OCI-LY7 (cell line): Measurements from ENCODE around the gene SBF2.

ENCODE experiments used
- EZH2phosphoT487 ChIP-seq: fragments of 200-600 bp; sonication (generic); IDR thresholded peaks from 2 replicates; pipeline ENCODE4 v1.6.1; 2018; ENCODE audit warnings: low read depth, borderline replicate concordance, mild to moderate bottlenecking, mixed run types, antibody characterized with exemption, low read length, moderate library complexity, mixed read lengths
- TF ChIP-seq, protein P1 (sequence below): fragments of 200-600 bp; sonication (generic); conservative IDR thresholded peaks from 2 replicates; pipeline ENCODE4 v1.5.1; 2014; ENCODE audit warnings: mild to moderate bottlenecking, antibody characterized with exemption, low read length, moderate library complexity, mixed read lengths

DNA sequence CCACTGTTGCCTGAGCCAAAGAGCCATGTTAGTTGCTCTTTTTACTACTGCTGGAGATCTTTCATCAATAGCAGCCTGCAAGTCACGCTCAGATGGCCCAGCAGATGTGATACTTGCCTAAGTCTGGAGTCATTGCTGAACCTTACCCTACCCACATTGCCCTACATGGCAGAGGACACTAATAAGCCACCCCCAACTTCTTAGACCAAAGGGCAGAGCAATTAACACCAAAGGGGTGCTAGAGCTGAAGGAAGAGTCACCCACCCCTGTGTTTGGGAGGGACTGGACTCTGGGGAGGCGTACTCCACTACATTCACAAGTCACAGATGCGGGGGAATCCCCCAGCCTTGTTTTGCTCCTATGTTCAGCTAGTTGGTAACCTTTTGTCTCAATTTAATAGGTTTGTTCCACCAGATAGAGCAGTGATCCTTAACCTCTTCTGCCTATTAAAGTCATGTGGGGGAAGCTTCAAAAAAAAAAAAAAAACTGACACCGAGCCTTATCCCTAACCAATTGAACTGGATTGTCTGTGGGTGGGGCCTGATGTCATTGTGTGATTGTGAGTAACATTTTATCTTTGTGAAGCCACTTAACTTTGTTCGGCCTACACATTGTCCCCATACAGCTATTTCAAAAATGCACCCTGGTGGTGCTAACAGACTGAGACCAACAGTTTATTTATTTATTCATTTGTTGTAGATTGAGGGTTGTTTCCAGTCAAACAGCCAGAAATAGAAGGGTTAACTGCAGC lies 23.9 kb upstream of the SBF2 start:
- TF ChIP-seq, protein P1, sequence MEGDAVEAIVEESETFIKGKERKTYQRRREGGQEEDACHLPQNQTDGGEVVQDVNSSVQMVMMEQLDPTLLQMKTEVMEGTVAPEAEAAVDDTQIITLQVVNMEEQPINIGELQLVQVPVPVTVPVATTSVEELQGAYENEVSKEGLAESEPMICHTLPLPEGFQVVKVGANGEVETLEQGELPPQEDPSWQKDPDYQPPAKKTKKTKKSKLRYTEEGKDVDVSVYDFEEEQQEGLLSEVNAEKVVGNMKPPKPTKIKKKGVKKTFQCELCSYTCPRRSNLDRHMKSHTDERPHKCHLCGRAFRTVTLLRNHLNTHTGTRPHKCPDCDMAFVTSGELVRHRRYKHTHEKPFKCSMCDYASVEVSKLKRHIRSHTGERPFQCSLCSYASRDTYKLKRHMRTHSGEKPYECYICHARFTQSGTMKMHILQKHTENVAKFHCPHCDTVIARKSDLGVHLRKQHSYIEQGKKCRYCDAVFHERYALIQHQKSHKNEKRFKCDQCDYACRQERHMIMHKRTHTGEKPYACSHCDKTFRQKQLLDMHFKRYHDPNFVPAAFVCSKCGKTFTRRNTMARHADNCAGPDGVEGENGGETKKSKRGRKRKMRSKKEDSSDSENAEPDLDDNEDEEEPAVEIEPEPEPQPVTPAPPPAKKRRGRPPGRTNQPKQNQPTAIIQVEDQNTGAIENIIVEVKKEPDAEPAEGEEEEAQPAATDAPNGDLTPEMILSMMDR: no peak; the same call in 1 of the 2 replicates
- no peak for TF ChIP-seq EZH2phosphoT487
